Pancreas (tissue), 10 donors: Measurements from ENCODE around the gene EIF3K. TPM values are rescaled to one million over a fixed set of nuclear protein-coding genes. Genes with fewer than 3 reads are reported as not detected.

ENCODE experiments used
- ATAC-seq, 4 donors: fragments of 200-7000 bp; cut with Tn5 transposase; one replicate each; pipeline versions ENCODE4 v1.8.0 to v1.9.1; 2020; ENCODE audit warnings: mild to moderate bottlenecking in 4 of 4, moderate library complexity in 4 of 4
- DNase-seq, 6 donors: peaks; one replicate each; pipeline ENCODE4 v3.0.0-alpha.2; 2020
- FAIRE-seq: peaks from 2 replicates; lab custom pipeline; 2012; peaks lifted over from hg19 to GRCh38; lab: Jason Lieb, UNC
- H3K27ac ChIP-seq, 4 donors: fragments of 200-600 bp; sonication (generic); 1 replicate in 3 of 4; 2 replicates in 1 of 4; pipeline versions ENCODE4 v1.5.0 to v1.8.0; 2020
- H3K27me3 ChIP-seq, 4 donors: fragments of 200-600 bp; one replicate each; pipeline ENCODE4 v1.8.0; 2021
- H3K36me3 ChIP-seq, 3 donors: fragments of 200-600 bp; sonication (generic) in 1 of 3; one replicate each; pipeline versions ENCODE4 v1.5.0 to v1.8.0; 2020 to 2021
- H3K4me1 ChIP-seq, 3 donors: fragments of 200-600 bp; one replicate each; pipeline ENCODE4 v1.8.0; 2021
- H3K4me3 ChIP-seq, 4 donors: fragments of 200-600 bp; sonication (generic) in 2 of 4; one replicate each; pipeline versions ENCODE4 v1.5.0 to v1.8.0; 2020 to 2021
- H3K9me3 ChIP-seq, 4 donors: fragments of 200-600 bp; one replicate each; pipeline ENCODE4 v1.8.0; 2021
- WGBS, 2 donors: extraction: QIAGEN DNeasy Blood & Tissue Kit; methylation state at CpG; one replicate each; pipeline ENCODE4 v1.1.7; 2013; 5-methylcytosine and 5-hydroxymethylcytosine counted together
- intact Hi-C, 3 donors: fragments of 100-400 bp; cut with DNase I; formaldehyde crosslinking; loops; one replicate each; pipeline versions ENCODE4 v1.11.1 to v1.14.2; 2022
- polyA plus RNA-seq, 2 donors: library from polyadenylated mRNA; stranded (reverse); fragments of 200-250 nt; gene quantifications; one replicate each; pipeline ENCODE4 v1.2.3, GENCODE V29; 2013
- total RNA-seq, 6 donors: library from RNA; stranded (reverse); fragmentation: NEBNext Ultra II Directional in 4 of 6; extraction: Animal tissue kit (Norgen Biotek cat#: 25700) in 4 of 6; gene quantifications; one replicate each; pipeline versions ENCODE4 v1.2.1 to v1.2.4, GENCODE V29; 2021 to 2023
- TF ChIP-seq, protein P1 (sequence below), 4 donors: fragments of 200-600 bp; sonication (generic) in 3 of 4; IDR thresholded peaks; one replicate each; pipeline versions ENCODE4 v1.5.0 to v1.8.0; 2021; ENCODE audit warnings: antibody characterized with exemption in 4 of 4
- donor health status: healthy with polysubstance abuse.
- donor health status: DM: no; HTN: no; CAD: no; lungs with moderate emphysema.
- donor health status: DM: no; HTN: no; CAD: no.
- donor health status: control.
- donor health status: control.
- donor health status: Bipolar disorder and iron deficiency.
- donor health status: DM: yes; HTN: yes; CAD: no.
- donor health status: DM: no; HTN: no; CAD: no.
- donor health status: DM: no; HTN: no; CAD: no.
- donor health status: DM: yes; HTN: yes; CAD: no.

Gene EIF3K
- total and polyA plus RNA-seq, 8 donors, result 93.5 to 162 (median 131) TPM

DNA sequence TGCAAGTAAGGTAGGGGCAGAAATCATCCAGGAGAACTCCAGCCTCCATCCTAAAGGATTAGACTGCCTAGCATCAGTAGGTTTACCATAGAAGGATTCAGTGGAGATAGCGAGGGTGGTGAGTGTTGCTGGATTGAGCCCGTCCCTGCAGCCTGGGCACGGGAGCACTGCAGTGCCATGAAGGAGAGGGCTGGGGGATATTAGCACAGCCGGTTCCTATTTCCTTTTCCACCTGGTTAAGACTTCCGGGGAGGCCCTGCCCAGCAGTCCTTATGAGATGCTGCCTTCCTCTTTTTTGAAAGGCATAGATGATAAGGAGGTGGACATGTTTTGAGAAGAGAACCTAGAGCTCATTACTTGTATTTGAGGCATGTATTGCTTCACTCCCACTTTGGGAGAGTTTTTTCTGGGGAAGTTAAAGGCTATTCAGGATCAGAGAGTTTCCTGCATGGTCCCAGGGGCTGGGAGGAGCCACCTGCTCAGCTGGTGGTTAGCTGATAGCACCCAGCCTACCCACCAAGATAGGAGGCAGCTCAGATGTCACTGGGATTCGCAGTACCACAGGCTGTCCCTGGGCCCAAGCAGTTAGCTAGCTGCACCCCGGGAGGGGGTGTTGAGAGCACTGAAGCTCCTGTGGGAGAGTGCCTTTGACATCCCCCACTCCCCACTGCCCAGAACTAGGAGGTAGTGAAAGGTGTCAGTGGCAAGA lies 45.7 kb downstream of the EIF3K start:
- ATAC-seq (no peak), DNase-seq (peak in 1 of 6 donors; percentile 20), FAIRE-seq (no peak)
- peak overlapping the region; percentile 68 to 93 (median 80) for H3K27ac ChIP-seq
- intact Hi-C loops, result loop anchor here in 1 of 3 donors (10.0 kb wide), 1 partner anchor 50 kb away; no protein-coding TSS in a partner anchor
- H3K27me3 ChIP-seq, result no peaks in the 10 kb centered on the region
- no peaks in the 10 kb centered on the region for H3K36me3 ChIP-seq
- H3K4me3 ChIP-seq, result peak overlapping the region in 1 of 4 donors; percentile 3
- TF ChIP-seq, protein P1, sequence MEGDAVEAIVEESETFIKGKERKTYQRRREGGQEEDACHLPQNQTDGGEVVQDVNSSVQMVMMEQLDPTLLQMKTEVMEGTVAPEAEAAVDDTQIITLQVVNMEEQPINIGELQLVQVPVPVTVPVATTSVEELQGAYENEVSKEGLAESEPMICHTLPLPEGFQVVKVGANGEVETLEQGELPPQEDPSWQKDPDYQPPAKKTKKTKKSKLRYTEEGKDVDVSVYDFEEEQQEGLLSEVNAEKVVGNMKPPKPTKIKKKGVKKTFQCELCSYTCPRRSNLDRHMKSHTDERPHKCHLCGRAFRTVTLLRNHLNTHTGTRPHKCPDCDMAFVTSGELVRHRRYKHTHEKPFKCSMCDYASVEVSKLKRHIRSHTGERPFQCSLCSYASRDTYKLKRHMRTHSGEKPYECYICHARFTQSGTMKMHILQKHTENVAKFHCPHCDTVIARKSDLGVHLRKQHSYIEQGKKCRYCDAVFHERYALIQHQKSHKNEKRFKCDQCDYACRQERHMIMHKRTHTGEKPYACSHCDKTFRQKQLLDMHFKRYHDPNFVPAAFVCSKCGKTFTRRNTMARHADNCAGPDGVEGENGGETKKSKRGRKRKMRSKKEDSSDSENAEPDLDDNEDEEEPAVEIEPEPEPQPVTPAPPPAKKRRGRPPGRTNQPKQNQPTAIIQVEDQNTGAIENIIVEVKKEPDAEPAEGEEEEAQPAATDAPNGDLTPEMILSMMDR (IDR thresholded peaks at IDR 0.05), result no peak
- no peaks in the 10 kb centered on the region for H3K9me3 ChIP-seq
- peaks cover 75 to 100% (median 84%) of the 10 kb centered on the region in 3 donors for H3K4me1 ChIP-seq
- 39 to 41% methylated on average over 7 of the region's 7 CpGs for WGBS, 2 donors

DNA sequence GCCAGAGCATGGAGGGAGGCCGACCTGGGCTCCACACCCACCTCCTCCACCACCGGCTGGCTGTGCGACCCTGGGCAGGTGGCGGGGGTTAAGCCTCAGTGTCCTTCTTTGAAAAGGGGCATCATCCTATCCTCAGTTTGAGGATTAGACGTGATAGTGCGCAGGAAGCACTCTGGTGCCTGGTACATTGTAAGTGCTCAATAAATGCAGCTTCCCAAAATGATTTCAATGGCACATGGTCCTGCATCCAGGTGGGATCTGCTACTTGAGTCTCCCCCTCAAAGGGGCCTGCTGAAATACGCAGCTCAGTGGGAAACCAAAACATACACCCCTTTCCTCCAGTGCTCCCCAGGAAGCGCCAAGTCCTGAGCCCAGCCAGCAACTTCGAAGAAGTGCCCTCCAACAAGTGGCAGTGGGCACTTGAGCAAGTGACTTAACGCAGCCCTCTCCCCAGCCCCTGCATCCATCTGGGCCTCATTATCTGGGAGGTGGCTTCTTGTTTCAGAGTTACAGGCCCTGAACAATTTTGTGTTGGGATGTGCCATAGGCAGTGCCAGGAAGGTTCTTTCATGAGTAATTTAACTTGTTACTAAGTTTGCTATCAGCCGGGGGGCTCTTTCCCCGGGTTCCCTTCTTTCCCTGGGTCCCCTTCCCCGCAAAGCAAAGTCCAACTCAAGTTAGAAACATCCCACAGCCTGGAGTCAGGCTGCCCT lies 46.4 kb downstream of the EIF3K start:
- WGBS, 2 donors, result 70 to 72% methylated on average over 13 of the region's 13 CpGs
- Histone ChIP-seq H3K27me3 (no peaks in the 10 kb centered on the region), H3K4me3 (no peak overlapping the region), H3K36me3 (no peaks in the 10 kb centered on the region), H3K4me1 (peaks cover 76 to 100% (median 84%) of the 10 kb centered on the region in 3 donors), H3K27ac (peak overlapping the region; percentile 68 to 93 (median 80)), H3K9me3 (no peaks in the 10 kb centered on the region)
- FAIRE-seq (no peak), DNase-seq (no peak), ATAC-seq (no peak)
- TF ChIP-seq, protein P1 (IDR thresholded peaks at IDR 0.05), result no peak
- intact Hi-C loops, result loop anchor here in 1 of 3 donors (10.0 kb wide), 1 partner anchor 49 kb away; no protein-coding TSS in a partner anchor

- intact Hi-C loops, result loop anchor here in 1 of 3 donors (10.0 kb wide), 1 partner anchor 49 kb away; no protein-coding TSS in a partner anchor
- Histone ChIP-seq H3K9me3 (no peaks in the 10 kb centered on the region), H3K4me1 (peaks cover 76 to 100% (median 84%) of the 10 kb centered on the region in 3 donors), H3K4me3 (no peak overlapping the region), H3K27me3 (no peaks in the 10 kb centered on the region), H3K36me3 (no peaks in the 10 kb centered on the region), H3K27ac (peak overlapping the region; percentile 68 to 93 (median 80))
- TF ChIP-seq, protein P1 (IDR thresholded peaks at IDR 0.05), result no peak
- FAIRE-seq (no peak), DNase-seq (peak in 3 of 6 donors; percentile 64 to 78 (median 72)), ATAC-seq (peak; percentile 4 to 38 (median 20))
- 53 to 57% methylated on average over 19 of the region's 19 CpGs for WGBS, 2 donors
These were observed 47.1 kb downstream of the EIF3K start for GRCh38 chr19:38665950-38666662.

DNA sequence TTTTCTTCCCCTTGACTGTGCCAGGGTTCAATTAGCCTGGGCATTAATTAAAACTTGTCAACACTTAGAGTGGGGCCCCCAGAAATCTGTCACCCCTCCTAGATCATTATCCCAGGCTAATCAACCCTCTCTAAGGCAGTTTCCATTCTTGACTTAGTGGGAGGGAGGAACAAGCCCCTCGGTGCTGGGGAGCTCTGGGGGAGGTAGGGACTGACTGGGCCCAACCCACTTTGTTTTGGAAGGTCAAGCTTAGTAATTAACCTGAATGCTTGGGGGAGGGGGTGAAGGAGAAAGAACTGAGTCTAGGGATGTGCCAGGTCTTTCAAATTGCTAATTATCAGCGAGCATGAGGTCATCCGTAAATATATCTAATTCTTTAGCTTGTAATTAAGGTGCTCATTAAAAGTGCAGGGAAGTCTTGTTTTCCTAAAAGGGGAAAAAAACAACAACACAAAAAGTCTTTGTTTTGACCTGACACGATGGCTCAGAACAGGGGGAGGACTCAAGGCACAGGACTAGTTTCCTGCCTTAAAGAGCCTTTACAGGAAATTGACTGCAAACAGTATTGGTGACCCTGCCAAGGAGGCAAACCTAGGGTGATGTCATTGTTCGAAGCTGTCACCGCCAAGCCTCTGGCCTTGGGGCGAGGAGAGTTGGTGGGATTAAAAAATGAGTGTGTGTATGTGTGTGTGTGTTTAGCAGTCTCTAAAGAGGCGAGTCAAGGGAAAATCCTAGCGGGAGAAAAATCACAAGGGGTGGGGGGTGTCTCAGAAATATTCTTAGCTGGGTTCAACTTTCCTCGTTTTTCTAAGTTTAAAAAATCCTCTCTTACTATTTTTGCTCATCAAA lies 47.9 kb downstream of the EIF3K start:
- DNase-seq, result peak in 4 of 6 donors; percentile 74 to 90 (median 80)

More for the DNA sequence above, 47.9 kb downstream of the EIF3K start:
- no peaks in the 10 kb centered on the region for H3K36me3 ChIP-seq
- H3K9me3 ChIP-seq, result no peaks in the 10 kb centered on the region
- H3K27me3 ChIP-seq, result no peaks in the 10 kb centered on the region
- no peak overlapping the region for H3K4me3 ChIP-seq
- TF ChIP-seq, protein P1 (IDR thresholded peaks at IDR 0.05), result no peak
- peak; percentile 75 to 81 (median 77) for ATAC-seq
- peak overlapping the region; percentile 68 to 93 (median 75) for H3K27ac ChIP-seq
- WGBS, 2 donors, result 16 to 18% methylated on average over 10 of the region's 10 CpGs
- intact Hi-C loops, result loop anchor here in 1 of 3 donors (10.0 kb wide), 1 partner anchor 48 kb away; no protein-coding TSS in a partner anchor
- H3K4me1 ChIP-seq, result peaks cover 78 to 100% (median 83%) of the 10 kb centered on the region in 3 donors
- FAIRE-seq, result no peak
